H1 (cell line): Measurements from ENCODE around the gene LHFPL2. TPM values are rescaled to one million over a fixed set of nuclear protein-coding genes. Genes with fewer than 3 reads are reported as not detected.

Source experiments
- KDM4A ChIP-seq: IDR thresholded peaks from one replicate; pipeline ENCODE4 v1.7.1; 2012; ENCODE audit warnings: low read depth, mild to moderate bottlenecking, moderate library complexity, low read length, inconsistent platforms; ENCODE audit not compliant: severe bottlenecking
- SAP30 ChIP-seq: fragments of 300-600 bp; sonication (generic); IDR thresholded peaks from 2 replicates; pipeline ENCODE4 v1.7.1; 2012; ENCODE audit warnings: low read length, moderate library complexity, mild to moderate bottlenecking, inconsistent platforms; ENCODE audit not compliant: insufficient read depth, insufficient replicate concordance
- TAF1 ChIP-seq: IDR thresholded peaks from 2 replicates; pipeline ENCODE4 v1.6.1; 2011; ENCODE audit warnings: mild to moderate bottlenecking, low read depth, low read length
- polyA plus RNA-seq, 7 experiments: library from polyadenylated mRNA; depleted of rRNA in 3 of 7; stranded (reverse) in 5 of 7; unstranded in 2 of 7; fragments of >200 nt in 5 of 7; fragments of 200-250 nt in 2 of 7; gene quantifications; 1 replicate in 5 of 7; 2 replicates in 1 of 7; 4 replicates in 1 of 7; pipeline versions ENCODE4 v1.2.1 to v1.2.3, GENCODE V29; 2011 to 2013; ENCODE audit warnings: missing spikeins in 2 of 7, mixed read lengths in 2 of 7
- total RNA-seq: library from RNA; stranded (reverse); fragmentation: NEBNext Ultra II Directional; extraction: Animal tissue kit (Norgen Biotek cat#: 25700); gene quantifications from 2 replicates; pipeline ENCODE4 v1.2.1, GENCODE V29; 2021
- TF ChIP-seq, protein P1 (sequence below): fragments of 300-600 bp; sonication (generic); IDR thresholded peaks from 2 replicates; pipeline ENCODE4 v1.7.1; 2012; ENCODE audit warnings: low read length, moderate library complexity, mild to moderate bottlenecking, inconsistent platforms; ENCODE audit not compliant: insufficient replicate concordance

The LHFPL2 gene
- total and polyA plus RNA-seq, 2 of the 8 experiments (the other 6 are each of a cell fraction or from before 2014, with no cell fraction given), result 9.6 to 43.0 TPM

DNA sequence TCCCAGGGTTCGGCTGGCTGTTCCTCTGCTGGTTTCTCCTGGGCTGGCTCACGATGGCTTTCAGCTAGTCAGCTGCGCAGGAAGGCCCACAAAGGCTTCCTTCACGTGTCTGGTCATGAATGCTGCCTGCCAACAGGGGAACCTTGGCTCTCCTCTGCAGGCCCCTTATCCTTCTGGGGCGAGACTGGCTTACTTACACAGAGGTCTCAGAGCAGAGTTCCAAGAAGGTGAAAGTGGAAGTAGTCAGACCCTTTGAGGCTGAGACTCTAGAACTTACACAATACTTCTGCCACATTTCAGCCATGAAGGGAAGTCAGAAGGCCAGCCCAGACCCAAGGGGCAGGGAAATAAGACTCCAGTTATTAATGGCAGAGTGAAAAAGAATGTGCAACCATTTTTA is 99.5 kb downstream of the LHFPL2 start (continued):
- TF ChIP-seq, protein P1, sequence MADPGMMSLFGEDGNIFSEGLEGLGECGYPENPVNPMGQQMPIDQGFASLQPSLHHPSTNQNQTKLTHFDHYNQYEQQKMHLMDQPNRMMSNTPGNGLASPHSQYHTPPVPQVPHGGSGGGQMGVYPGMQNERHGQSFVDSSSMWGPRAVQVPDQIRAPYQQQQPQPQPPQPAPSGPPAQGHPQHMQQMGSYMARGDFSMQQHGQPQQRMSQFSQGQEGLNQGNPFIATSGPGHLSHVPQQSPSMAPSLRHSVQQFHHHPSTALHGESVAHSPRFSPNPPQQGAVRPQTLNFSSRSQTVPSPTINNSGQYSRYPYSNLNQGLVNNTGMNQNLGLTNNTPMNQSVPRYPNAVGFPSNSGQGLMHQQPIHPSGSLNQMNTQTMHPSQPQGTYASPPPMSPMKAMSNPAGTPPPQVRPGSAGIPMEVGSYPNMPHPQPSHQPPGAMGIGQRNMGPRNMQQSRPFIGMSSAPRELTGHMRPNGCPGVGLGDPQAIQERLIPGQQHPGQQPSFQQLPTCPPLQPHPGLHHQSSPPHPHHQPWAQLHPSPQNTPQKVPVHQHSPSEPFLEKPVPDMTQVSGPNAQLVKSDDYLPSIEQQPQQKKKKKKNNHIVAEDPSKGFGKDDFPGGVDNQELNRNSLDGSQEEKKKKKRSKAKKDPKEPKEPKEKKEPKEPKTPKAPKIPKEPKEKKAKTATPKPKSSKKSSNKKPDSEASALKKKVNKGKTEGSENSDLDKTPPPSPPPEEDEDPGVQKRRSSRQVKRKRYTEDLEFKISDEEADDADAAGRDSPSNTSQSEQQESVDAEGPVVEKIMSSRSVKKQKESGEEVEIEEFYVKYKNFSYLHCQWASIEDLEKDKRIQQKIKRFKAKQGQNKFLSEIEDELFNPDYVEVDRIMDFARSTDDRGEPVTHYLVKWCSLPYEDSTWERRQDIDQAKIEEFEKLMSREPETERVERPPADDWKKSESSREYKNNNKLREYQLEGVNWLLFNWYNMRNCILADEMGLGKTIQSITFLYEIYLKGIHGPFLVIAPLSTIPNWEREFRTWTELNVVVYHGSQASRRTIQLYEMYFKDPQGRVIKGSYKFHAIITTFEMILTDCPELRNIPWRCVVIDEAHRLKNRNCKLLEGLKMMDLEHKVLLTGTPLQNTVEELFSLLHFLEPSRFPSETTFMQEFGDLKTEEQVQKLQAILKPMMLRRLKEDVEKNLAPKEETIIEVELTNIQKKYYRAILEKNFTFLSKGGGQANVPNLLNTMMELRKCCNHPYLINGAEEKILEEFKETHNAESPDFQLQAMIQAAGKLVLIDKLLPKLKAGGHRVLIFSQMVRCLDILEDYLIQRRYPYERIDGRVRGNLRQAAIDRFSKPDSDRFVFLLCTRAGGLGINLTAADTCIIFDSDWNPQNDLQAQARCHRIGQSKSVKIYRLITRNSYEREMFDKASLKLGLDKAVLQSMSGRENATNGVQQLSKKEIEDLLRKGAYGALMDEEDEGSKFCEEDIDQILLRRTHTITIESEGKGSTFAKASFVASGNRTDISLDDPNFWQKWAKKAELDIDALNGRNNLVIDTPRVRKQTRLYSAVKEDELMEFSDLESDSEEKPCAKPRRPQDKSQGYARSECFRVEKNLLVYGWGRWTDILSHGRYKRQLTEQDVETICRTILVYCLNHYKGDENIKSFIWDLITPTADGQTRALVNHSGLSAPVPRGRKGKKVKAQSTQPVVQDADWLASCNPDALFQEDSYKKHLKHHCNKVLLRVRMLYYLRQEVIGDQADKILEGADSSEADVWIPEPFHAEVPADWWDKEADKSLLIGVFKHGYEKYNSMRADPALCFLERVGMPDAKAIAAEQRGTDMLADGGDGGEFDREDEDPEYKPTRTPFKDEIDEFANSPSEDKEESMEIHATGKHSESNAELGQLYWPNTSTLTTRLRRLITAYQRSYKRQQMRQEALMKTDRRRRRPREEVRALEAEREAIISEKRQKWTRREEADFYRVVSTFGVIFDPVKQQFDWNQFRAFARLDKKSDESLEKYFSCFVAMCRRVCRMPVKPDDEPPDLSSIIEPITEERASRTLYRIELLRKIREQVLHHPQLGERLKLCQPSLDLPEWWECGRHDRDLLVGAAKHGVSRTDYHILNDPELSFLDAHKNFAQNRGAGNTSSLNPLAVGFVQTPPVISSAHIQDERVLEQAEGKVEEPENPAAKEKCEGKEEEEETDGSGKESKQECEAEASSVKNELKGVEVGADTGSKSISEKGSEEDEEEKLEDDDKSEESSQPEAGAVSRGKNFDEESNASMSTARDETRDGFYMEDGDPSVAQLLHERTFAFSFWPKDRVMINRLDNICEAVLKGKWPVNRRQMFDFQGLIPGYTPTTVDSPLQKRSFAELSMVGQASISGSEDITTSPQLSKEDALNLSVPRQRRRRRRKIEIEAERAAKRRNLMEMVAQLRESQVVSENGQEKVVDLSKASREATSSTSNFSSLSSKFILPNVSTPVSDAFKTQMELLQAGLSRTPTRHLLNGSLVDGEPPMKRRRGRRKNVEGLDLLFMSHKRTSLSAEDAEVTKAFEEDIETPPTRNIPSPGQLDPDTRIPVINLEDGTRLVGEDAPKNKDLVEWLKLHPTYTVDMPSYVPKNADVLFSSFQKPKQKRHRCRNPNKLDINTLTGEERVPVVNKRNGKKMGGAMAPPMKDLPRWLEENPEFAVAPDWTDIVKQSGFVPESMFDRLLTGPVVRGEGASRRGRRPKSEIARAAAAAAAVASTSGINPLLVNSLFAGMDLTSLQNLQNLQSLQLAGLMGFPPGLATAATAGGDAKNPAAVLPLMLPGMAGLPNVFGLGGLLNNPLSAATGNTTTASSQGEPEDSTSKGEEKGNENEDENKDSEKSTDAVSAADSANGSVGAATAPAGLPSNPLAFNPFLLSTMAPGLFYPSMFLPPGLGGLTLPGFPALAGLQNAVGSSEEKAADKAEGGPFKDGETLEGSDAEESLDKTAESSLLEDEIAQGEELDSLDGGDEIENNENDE, result no peak
- TF ChIP-seq KDM4A (no peak), TAF1 (no peak), SAP30 (no peak)
